ACC112 (cell line): ENCODE results near the gene NRM.

Experiments used
- H2AFZ ChIP-seq: fragments of 200-600 bp; sonication (generic); one replicate; pipeline ENCODE4 v1.6.0; 2017; ENCODE audit warnings: antibody characterized with exemption, low read length; ENCODE audit not compliant: unreplicated experiment
- H3K27ac ChIP-seq: fragments of 200-600 bp; sonication (generic); 2 replicates; pipeline ENCODE4 v1.5.1; 2014; ENCODE audit warnings: low read depth, mild to moderate bottlenecking, antibody characterized with exemption, low read length, moderate library complexity
- H3K27me3 ChIP-seq: fragments of 200-600 bp; sonication (generic); 2 replicates; pipeline ENCODE4 v1.6.1; 2014; ENCODE audit warnings: mild to moderate bottlenecking, antibody characterized with exemption, low read length, moderate library complexity, mixed read lengths; ENCODE audit not compliant: insufficient read depth
- H3K36me3 ChIP-seq: fragments of 200-600 bp; sonication (generic); 2 replicates; pipeline ENCODE4 v1.6.1; 2016; ENCODE audit warnings: mild to moderate bottlenecking, antibody characterized with exemption, low read length, moderate library complexity, mixed read lengths; ENCODE audit not compliant: insufficient read depth
- H3K4me1 ChIP-seq: fragments of 200-600 bp; sonication (generic); one replicate; pipeline ENCODE4 v1.6.1; 2016; ENCODE audit warnings: low read length, mixed read lengths; ENCODE audit not compliant: insufficient read depth, unreplicated experiment, control insufficient read depth
- H3K4me3 ChIP-seq: fragments of 200-600 bp; sonication (generic); 2 replicates; pipeline ENCODE4 v1.5.1; 2014; ENCODE audit warnings: mild to moderate bottlenecking, low read depth, low read length
- H3K79me2 ChIP-seq: fragments of 200-600 bp; sonication (generic); one replicate; pipeline ENCODE4 v1.6.0; 2016; ENCODE audit warnings: low read length; ENCODE audit not compliant: control insufficient read depth, unreplicated experiment, insufficient read depth

The NRM gene

GRCh38 chr6:30687659-30688431 is 2.9 kb downstream of the NRM start:
- H2AFZ ChIP-seq, result no peak overlapping the region
- peaks cover 16% of the 10 kb centered on the region; the same call in 1 of the 2 replicates for H3K36me3 ChIP-seq
- peaks cover 65% of the 10 kb centered on the region for H3K79me2 ChIP-seq
- H3K27ac ChIP-seq, result peak overlapping the region; percentile 90
- no peaks in the 10 kb centered on the region for H3K27me3 ChIP-seq
- peaks cover 30% of the 10 kb centered on the region for H3K4me1 ChIP-seq
- H3K4me3 ChIP-seq, result peak overlapping the region; percentile 96

DNA sequence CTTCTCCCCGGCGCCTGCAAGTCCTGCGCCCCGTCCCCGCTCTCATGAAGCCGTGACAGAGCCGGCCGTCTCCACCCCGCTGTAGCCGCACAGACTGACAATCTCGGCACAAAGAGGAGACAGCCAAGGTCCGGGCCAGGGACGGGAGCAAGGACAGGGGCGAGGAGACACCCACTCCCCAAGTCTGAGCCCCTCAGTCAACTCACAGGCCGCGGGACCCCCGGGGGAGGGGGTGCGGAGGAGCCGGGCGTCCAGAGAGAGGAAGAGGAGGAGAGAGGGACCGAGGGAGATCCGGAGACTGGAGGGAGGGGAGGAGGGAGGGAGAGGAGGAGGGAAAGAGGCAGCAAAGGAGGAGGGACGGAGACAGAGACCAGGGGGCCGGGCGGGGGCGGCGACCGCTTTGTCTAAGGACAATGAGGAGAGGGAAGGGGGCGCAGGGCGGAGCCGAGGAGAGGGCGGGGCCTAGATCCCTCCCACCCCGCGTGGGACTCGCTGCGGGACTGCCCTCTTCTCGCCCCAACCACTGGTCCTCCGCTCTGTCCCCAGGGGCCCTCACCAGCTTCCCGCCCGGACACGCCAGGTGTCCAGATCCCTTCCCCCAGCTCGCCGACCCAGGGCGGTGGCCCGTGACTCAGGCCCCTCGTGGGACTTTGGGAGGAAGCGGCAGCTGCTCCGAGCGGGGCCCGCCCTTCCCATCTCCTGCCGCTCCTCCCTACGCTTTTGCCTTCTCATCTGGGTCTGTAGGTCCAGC is 3.7 kb downstream of the NRM start:
- H3K4me1 ChIP-seq, result peaks cover 30% of the 10 kb centered on the region
- peak overlapping the region; percentile 90 for H3K27ac ChIP-seq
- H2AFZ ChIP-seq, result peak overlapping the region; percentile 57
- H3K79me2 ChIP-seq, result peaks cover 73% of the 10 kb centered on the region
- H3K27me3 ChIP-seq, result no peaks in the 10 kb centered on the region
- H3K36me3 ChIP-seq, result peaks cover 16% of the 10 kb centered on the region; the same call in 1 of the 2 replicates
- H3K4me3 ChIP-seq, result peak overlapping the region; percentile 96

- Histone ChIP-seq H3K36me3 (peaks cover 16% of the 10 kb centered on the region; the same call in 1 of the 2 replicates), H2AFZ (peak within 1 kb of the TSS; percentile 57), H3K27ac (peak within 1 kb of the TSS; percentile 90), H3K4me1 (peaks cover 26% of the 10 kb centered on the region), H3K4me3 (peak within 1 kb of the TSS; percentile 96), H3K27me3 (no peaks in the 10 kb centered on the region), H3K79me2 (peaks cover 81% of the 10 kb centered on the region)
These were observed 4.5 kb downstream of the NRM start, which contains the start of gene PPP1R18 for GRCh38 chr6:30686009-30686907. TSS of gene PPP1R18 (minus strand) at chr6:30686645. CDS start at chr6:30686018, 627 bp downstream.

- Histone ChIP-seq H3K27ac (peak overlapping the region; percentile 90), H3K4me1 (peaks cover 25% of the 10 kb centered on the region), H3K79me2 (peaks cover 90% of the 10 kb centered on the region), H3K27me3 (no peaks in the 10 kb centered on the region), H3K4me3 (peak overlapping the region; percentile 96), H2AFZ (no peak overlapping the region), H3K36me3 (peaks cover 16% of the 10 kb centered on the region; the same call in 1 of the 2 replicates)
These were observed 5.4 kb downstream of the NRM start for GRCh38 chr6:30685157-30686008.

DNA sequence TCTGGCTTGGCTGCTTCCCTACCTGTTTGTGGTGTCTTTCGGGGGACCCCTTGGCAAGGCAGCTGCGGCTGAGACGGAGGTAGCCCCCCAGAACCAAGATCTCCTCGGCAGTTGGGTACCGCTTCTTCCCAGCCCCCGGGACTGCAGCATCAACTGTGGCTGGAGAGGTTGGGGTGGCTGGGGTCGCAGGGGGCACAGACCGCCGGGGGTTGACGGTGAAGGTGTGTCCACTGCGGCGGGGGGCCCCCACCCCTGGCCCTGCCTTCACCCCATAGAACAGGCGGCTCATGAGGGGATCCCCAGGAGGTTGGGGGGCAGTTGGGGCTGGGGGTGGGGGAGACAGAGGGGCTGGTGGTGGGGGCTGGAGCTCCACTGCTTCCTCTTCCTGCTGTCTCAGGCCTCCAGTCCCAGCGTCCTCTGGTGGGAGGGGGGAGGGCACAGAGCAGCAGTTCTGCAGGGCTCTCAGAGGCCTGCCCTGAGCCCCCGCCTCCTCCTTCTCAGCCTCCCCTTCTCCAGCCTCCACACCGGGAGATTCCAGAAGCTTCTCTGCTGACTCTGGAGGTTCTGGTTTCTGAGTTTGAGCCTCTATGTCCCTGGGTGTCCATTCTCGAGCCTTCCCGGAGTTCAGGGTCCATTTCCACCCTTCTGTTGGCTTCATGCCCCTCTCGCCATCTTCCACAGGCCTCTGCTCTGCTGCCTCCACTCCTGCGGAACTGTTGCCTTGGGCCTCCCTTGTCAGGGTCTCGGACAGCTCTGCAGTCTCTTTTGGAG is 6.2 kb downstream of the NRM start:
- H3K36me3 ChIP-seq, result peaks cover 16% of the 10 kb centered on the region; the same call in 1 of the 2 replicates
- H3K4me1 ChIP-seq, result peaks cover 25% of the 10 kb centered on the region
- no peaks in the 10 kb centered on the region for H3K27me3 ChIP-seq
- H2AFZ ChIP-seq, result no peak overlapping the region
- peak overlapping the region; percentile 96 for H3K4me3 ChIP-seq
- peaks cover 91% of the 10 kb centered on the region for H3K79me2 ChIP-seq
- H3K27ac ChIP-seq, result peak overlapping the region; percentile 96

DNA sequence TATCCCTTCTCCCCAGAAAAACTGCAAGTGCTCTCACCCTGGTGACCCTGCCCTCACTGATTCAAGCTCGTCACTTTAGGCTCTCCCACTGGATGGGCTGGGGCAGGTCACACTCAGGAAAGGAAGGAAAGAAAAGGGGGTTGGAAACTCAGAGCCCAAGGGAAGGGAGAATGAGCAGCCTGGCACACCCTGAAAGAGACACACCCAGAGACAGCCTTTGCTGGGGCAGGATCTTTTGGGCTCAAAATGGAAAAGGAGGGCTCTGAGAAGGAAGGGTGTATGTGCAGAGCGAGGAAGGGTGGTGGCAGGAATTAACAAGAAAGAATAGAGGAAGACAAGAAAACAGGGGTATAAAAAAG is 6.8 kb downstream of the NRM start:
- peaks cover 19% of the 10 kb centered on the region for H3K4me1 ChIP-seq

GRCh38 chr6:30683183-30683979 is 7.4 kb downstream of the NRM start:
- Histone ChIP-seq H3K4me3 (peak overlapping the region; percentile 96), H3K27ac (peak overlapping the region; percentile 96), H3K36me3 (peaks cover 22% of the 10 kb centered on the region), H3K4me1 (peaks cover 13% of the 10 kb centered on the region), H3K27me3 (no peaks in the 10 kb centered on the region), H2AFZ (no peak overlapping the region), H3K79me2 (peaks cover 90% of the 10 kb centered on the region)

More for the DNA sequence above, 6.8 kb downstream of the NRM start:
- Histone ChIP-seq H3K79me2 (peaks cover 91% of the 10 kb centered on the region), H2AFZ (no peak overlapping the region), H3K27ac (peak overlapping the region; percentile 96), H3K4me3 (peak overlapping the region; percentile 96), H3K36me3 (peaks cover 19% of the 10 kb centered on the region; the same call in 1 of the 2 replicates), H3K27me3 (no peaks in the 10 kb centered on the region)

DNA sequence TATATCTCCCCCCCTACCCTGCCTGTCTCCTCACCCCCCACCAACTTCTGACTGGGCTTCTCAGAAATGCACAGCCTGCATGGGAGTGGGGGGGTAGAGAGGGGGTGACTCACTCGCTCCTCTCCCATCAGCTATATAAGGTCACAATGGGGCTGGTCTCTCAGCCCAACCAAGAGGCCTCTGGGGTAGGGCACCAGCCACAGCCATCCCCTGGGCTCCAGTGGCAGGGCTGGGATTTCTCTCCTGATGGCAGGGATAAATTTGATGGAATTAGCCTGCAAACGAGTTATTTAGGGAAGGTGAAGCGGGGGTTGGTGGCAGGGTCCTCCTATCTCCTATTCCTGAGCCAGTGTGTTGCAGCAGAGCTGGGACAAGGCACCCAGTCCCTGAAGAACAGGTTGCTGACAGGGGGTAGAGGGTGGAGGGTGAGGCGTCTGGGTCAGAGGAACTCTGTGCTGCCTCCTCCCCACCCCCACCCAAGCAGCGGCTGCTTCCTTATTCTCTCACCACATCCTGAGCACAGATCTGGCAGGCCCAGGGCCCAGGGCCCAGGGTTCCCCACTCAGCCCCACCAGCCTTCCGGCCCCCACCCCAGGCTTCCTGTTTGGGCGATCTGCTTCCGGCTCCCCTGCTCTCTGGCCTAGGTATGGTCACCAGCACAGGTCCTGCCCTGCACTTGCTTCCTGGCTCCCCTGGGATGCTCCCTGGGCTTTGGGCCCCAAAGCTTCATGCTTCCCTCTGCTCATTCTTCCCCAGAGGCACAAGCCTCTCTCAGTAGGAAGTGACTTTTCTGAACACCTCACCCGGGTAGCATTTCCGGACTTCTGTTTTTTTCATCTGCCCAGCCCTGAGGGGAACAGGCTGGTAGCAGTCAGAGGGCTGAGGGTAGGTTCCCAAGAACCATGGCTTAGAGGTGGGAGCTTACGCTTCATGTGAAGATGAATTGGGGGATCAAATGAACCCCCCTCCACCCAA is 8.4 kb downstream of the NRM start:
- Histone ChIP-seq H3K36me3 (peaks cover 26% of the 10 kb centered on the region), H3K27ac (peak overlapping the region; percentile 96), H3K79me2 (peaks cover 85% of the 10 kb centered on the region), H3K4me3 (peak overlapping the region; percentile 96), H2AFZ (no peak overlapping the region), H3K4me1 (peaks cover 9% of the 10 kb centered on the region), H3K27me3 (no peaks in the 10 kb centered on the region)
